Keratinocyte (primary cell): ENCODE measurements around the gene IFNL4.
"Not testable (repeated sequence)": the region's sequence is repeated elsewhere in the genome, so short reads cannot be mapped to it uniquely, and the experiment has no call there.

Experiments
- EZH2 ChIP-seq: IDR thresholded peaks from one replicate; pipeline ENCODE4 v1.6.1; 2012; ENCODE audit warnings: inconsistent platforms, mild to moderate bottlenecking, low read length, moderate library complexity
- TF ChIP-seq, protein P1 (sequence below), 3 experiments: IDR thresholded peaks in 1 of 3; conservative IDR thresholded peaks in 1 of 3; optimal IDR thresholded peaks in 1 of 3; 2 replicates in 2 of 3; 3 replicates in 1 of 3; pipeline versions ENCODE3 to v1.5.1; 2011; ENCODE audit warnings: low read length in 3 of 3, mild to moderate bottlenecking in 3 of 3, moderate library complexity in 2 of 3, control low read depth in 1 of 3, inconsistent platforms in 1 of 3; ENCODE audit not compliant: insufficient read depth in 2 of 3; ENCODE audit errors: extremely low read depth in 1 of 3

DNA sequence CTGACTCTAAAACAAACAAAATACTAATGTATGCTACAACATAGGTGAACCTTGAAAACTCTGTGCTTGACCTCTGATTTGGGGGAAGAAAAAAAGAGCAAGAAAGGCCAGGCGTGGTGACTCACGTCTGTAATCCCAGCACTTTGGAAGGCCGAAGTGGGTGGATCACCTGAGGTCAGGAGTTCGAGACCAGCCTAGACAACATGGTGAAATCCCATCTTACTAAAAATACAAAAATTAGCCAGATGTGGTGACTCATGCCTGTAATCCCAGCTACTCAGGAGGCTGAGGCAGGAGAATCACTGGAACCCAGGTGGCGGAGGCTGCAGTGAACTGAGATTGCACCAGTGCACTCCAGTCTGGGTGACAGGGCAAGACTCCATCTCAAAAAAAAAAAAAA is 25.2 kb upstream of the IFNL4 start:
- TF ChIP-seq, protein P1, sequence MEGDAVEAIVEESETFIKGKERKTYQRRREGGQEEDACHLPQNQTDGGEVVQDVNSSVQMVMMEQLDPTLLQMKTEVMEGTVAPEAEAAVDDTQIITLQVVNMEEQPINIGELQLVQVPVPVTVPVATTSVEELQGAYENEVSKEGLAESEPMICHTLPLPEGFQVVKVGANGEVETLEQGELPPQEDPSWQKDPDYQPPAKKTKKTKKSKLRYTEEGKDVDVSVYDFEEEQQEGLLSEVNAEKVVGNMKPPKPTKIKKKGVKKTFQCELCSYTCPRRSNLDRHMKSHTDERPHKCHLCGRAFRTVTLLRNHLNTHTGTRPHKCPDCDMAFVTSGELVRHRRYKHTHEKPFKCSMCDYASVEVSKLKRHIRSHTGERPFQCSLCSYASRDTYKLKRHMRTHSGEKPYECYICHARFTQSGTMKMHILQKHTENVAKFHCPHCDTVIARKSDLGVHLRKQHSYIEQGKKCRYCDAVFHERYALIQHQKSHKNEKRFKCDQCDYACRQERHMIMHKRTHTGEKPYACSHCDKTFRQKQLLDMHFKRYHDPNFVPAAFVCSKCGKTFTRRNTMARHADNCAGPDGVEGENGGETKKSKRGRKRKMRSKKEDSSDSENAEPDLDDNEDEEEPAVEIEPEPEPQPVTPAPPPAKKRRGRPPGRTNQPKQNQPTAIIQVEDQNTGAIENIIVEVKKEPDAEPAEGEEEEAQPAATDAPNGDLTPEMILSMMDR (optimal IDR thresholded peaks at IDR 0.05 in 1 of 3, IDR thresholded peaks at IDR 0.05 in 1 of 3, conservative IDR thresholded peaks at IDR 0.05 in 1 of 3; ENCODE audit: extremely low read depth in 1 of 3, insufficient read depth in 2 of 3, low read length in 3 of 3) = not testable (repeated sequence)
- TF ChIP-seq EZH2 = not testable (repeated sequence)
